IMR-90 (cell line): ENCODE results near the gene SYNPO.

Experiments used
- CTCF ChIP-seq: conservative IDR thresholded peaks from 2 replicates; pipeline ENCODE4 v1.5.1; 2012; ENCODE audit warnings: mild to moderate bottlenecking, low read depth, low read length, improper control_type of control experiment
- MAFK ChIP-seq: IDR thresholded peaks from 2 replicates; pipeline ENCODE4 v1.6.1; 2012; ENCODE audit warnings: low read depth, low read length, improper control_type of control experiment
- RAD21 ChIP-seq: IDR thresholded peaks from 2 replicates; pipeline ENCODE4 v1.6.1; 2012; ENCODE audit warnings: low read length, improper control_type of control experiment
- RCOR1 ChIP-seq: IDR thresholded peaks from 2 replicates; pipeline ENCODE4 v1.6.1; 2012; ENCODE audit warnings: mild to moderate bottlenecking, low read length, improper control_type of control experiment; ENCODE audit not compliant: insufficient replicate concordance
- RFX5 ChIP-seq: IDR thresholded peaks from 2 replicates; pipeline ENCODE4 v1.8.0; 2012; ENCODE audit warnings: low read depth, mild to moderate bottlenecking, low read length, moderate library complexity

GRCh38 chr5:150609843-150610584 is 30.4 kb upstream of the SYNPO start:
- TF ChIP-seq CTCF, result no peak
- no peak for TF ChIP-seq MAFK
- TF ChIP-seq RAD21, result no peak
- no peak for TF ChIP-seq RCOR1
- no peak for TF ChIP-seq RFX5
